NCI-H1436 treated with DMSO at 0.1 percent for 48 hours (cell line): Measurements from ENCODE around the gene ARSG.
"Not testable (repeated sequence)": the region's sequence is repeated elsewhere in the genome, so short reads cannot be mapped to it uniquely, and the experiment has no call there.

ENCODE experiments used
- DNase-seq: peaks from one replicate; lab custom pipeline; 2025; lab: John Stamatoyannopoulos, UW

The ARSG gene

GRCh38 chr17:68290955-68291835 is at the start of gene ARSG, which contains the start of gene SLC16A6:
Gene ARSG, plus strand, starts transcription at chr17:68291495. Its CDS starts 15,999 bp downstream, at chr17:68307494.
Gene SLC16A6, minus strand, starts transcription at chr17:68291127. Its CDS starts 12,807 bp downstream, at chr17:68278320.
- DNase-seq = no peak

- DNase-seq = no peak
Observed at GRCh38 chr17:68246271-68247028, 44.8 kb upstream of the ARSG start.

GRCh38 chr17:68247445-68248198 is 43.7 kb upstream of the ARSG start, which contains the start of gene AMZ2:
Gene AMZ2, plus strand, starts transcription at chr17:68248043. Its CDS starts 2,145 bp downstream, at chr17:68250188.
- DNase-seq = peak; percentile 38

- DNase-seq = no peak
Observed at GRCh38 chr17:68248199-68248825, 43.0 kb upstream of the ARSG start.

GRCh38 chr17:68248891-68249290 is 42.4 kb upstream of the ARSG start:
- no peak for DNase-seq

- DNase-seq = no peak
Observed at GRCh38 chr17:68249354-68249765, 41.9 kb upstream of the ARSG start.

GRCh38 chr17:68253426-68253825 is 37.9 kb upstream of the ARSG start:
- not testable (repeated sequence) for DNase-seq

- DNase-seq = no peak
Observed at GRCh38 chr17:68255151-68255550, 36.1 kb upstream of the ARSG start.

GRCh38 chr17:68255731-68256538 is 35.4 kb upstream of the ARSG start:
- DNase-seq = no peak

- DNase-seq = not testable (repeated sequence)
Observed at GRCh38 chr17:68256701-68257100, 34.6 kb upstream of the ARSG start.

GRCh38 chr17:68257934-68258333 is 33.4 kb upstream of the ARSG start:
- DNase-seq = no peak

GRCh38 chr17:68258890-68259647 is 32.2 kb upstream of the ARSG start:
- not testable (repeated sequence) for DNase-seq

GRCh38 chr17:68259648-68259951 is 31.7 kb upstream of the ARSG start:
- not testable (repeated sequence) for DNase-seq

- DNase-seq = no peak
Observed at GRCh38 chr17:68260051-68260762, 31.1 kb upstream of the ARSG start.

GRCh38 chr17:68262467-68262866 is 28.8 kb upstream of the ARSG start:
- not testable (repeated sequence) for DNase-seq

- not testable (repeated sequence) for DNase-seq
Observed at GRCh38 chr17:68263101-68263681, 28.1 kb upstream of the ARSG start.

- DNase-seq = not testable (repeated sequence)
Observed at GRCh38 chr17:68265833-68266232, 25.5 kb upstream of the ARSG start.

- DNase-seq = no peak
Observed at GRCh38 chr17:68273722-68274121, 17.6 kb upstream of the ARSG start.

- DNase-seq = not testable (repeated sequence)
Observed at GRCh38 chr17:68276339-68276738, 15.0 kb upstream of the ARSG start.
